ENCODE measurements around the gene SCAF11.

SCAF11 gene

DNA sequence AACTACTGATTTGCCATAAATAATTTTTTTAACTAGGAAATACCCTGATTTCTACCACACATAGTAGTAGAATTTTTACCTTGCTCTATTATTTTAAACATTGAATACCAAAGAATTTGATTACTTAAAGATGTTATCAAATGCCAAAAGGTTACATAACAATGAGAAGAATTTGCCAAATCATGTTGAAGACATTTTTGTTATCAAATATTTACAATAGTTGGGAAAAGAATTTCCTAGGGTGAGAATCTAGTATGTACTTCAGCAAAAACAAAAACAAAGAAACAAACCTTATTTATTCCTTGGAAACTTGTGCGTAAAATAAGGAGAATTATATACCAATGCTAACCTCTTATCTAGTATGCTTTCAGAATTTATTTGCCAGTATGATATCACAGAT lies 107.2 kb downstream of the SCAF11 start:
- ChIA-PET CTCF (no interaction called here), POLR2A (no interaction called here)
- no peak overlapping the region for H3K4me3 ChIP-seq (ENCODE audit: low read depth, low read length)
- TF ChIP-seq, protein P1, sequence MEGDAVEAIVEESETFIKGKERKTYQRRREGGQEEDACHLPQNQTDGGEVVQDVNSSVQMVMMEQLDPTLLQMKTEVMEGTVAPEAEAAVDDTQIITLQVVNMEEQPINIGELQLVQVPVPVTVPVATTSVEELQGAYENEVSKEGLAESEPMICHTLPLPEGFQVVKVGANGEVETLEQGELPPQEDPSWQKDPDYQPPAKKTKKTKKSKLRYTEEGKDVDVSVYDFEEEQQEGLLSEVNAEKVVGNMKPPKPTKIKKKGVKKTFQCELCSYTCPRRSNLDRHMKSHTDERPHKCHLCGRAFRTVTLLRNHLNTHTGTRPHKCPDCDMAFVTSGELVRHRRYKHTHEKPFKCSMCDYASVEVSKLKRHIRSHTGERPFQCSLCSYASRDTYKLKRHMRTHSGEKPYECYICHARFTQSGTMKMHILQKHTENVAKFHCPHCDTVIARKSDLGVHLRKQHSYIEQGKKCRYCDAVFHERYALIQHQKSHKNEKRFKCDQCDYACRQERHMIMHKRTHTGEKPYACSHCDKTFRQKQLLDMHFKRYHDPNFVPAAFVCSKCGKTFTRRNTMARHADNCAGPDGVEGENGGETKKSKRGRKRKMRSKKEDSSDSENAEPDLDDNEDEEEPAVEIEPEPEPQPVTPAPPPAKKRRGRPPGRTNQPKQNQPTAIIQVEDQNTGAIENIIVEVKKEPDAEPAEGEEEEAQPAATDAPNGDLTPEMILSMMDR (IDR thresholded peaks at IDR 0.05; ENCODE audit: insufficient read depth, low read length, missing control alignments) = no peak
- DNase-seq (ENCODE audit: low read depth, low spot score) = no peak

DNA sequence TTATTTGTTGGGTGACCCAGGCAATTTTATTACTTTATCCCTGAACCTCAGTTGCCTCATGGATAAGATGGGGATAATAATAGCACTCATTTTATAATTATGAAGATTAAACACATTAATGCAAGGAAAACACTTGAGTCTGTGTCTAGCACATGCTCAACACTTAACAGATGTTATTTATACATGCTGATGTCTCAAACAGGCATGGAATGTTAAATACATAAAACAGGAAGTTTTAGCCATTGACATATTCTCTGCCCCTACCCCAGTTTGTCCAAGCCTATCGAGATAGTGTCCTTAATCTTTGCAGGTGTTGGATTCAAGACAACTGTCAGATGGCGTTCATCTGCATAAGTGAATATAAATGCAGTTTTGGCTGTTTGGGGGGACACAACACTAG lies 109.8 kb downstream of the SCAF11 start:
- no peak overlapping the region for H3K4me3 ChIP-seq (ENCODE audit: low read depth, low read length)
- no peak for DNase-seq (ENCODE audit: low read depth, low spot score)
- ChIA-PET CTCF (no interaction called here), POLR2A (no interaction called here)
- TF ChIP-seq, protein P1 (IDR thresholded peaks at IDR 0.05; ENCODE audit: insufficient read depth, low read length, missing control alignments) = no peak

DNA sequence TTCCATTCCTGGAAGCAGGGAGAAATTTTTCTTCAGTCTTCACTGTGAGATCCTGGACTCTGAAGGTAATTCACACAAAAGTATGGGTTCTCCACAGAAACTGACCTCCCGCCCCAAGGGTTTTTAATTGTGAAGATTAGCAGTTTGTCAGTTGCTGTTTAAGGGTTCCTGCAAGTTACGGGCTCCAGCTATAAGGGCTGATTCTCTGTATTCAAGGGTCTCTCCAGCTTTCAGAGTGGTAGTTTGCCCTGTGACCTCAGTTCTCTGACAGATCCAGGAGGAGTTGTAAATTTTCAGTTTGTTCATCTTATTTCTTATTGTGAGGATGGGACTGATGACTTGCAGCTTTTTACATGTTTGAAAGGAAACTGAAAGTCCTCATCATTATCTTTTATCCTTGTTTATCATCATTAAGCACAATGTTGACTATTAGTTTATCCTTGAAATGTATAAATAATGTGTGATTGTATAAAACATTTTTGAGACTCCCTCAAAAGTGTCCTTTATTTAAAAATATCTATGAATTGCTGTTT lies 110.9 kb downstream of the SCAF11 start:
- TF ChIP-seq, protein P1 (IDR thresholded peaks at IDR 0.05; ENCODE audit: insufficient read depth, low read length, missing control alignments) = no peak
- ChIA-PET POLR2A (no interaction called here), CTCF (interaction anchor here (1.1 kb wide), 1 partner anchor 9 kb away, joined by 4 read pairs; no protein-coding TSS in a partner anchor)
- no peak overlapping the region for H3K4me3 ChIP-seq (ENCODE audit: low read depth, low read length)
- no peak for DNase-seq (ENCODE audit: low read depth, low spot score)

DNA sequence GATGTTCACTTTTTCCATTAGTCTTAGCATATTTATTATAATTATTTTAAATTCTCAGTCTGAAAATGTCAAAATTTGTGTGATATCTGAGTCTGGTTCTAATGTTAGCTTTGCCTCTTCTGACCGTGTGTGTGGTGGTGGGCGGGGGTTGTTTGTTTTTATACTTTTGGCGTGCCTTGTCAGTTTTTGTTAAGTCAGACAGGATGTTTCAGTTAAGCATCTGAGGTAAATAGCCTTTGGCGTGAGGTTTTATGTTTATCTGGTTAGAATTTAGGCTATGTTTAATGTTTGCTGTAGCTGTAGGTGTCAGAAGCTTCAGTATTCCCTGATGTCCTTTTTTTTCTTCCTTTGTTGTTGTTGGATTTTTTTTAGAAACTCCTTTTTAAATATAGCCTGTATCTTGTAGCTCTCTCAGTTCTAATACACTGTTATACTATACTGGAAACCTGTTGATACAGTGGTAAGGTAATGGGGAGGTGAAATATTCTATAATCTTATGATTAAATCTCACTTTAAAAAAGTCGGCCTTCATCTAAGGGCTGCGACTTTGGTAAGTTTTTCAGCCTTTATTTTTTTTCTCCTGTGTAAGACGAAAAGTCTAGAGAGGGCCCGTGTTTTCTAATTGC lies 111.6 kb downstream of the SCAF11 start:
- H3K4me3 ChIP-seq (ENCODE audit: low read depth, low read length) = no peak overlapping the region
- no peak for DNase-seq (ENCODE audit: low read depth, low spot score)
- CTCF ChIA-PET = interaction anchor here (1.1 kb wide), 1 partner anchor 10 kb away, joined by 4 read pairs; no protein-coding TSS in a partner anchor
- TF ChIP-seq, protein P1 (IDR thresholded peaks at IDR 0.05; ENCODE audit: insufficient read depth, low read length, missing control alignments) = no peak
- POLR2A ChIA-PET = interaction anchor here (0.6 kb wide), 1 partner anchor 336 kb away, joined by 3 read pairs; no protein-coding TSS in a partner anchor

DNA sequence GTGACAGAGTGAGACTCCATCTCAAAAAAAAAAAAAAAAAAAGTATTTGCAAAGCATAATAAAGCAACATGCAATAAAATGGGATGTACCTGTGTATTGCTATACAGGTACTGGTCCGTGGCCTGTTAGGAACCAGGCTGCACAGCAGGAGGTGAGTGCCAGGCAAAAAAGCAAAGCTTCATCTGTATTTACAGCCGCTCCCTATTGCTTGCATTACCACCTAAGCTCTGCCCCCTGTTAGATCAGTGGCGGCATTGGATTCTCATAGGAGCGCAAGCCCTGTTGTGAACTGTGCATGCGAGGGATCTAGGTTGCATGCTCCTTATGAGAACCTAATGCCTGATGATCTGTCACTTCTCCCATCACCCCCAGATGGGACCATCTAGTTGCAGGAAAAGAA lies 113.3 kb downstream of the SCAF11 start:
- TF ChIP-seq, protein P1 (IDR thresholded peaks at IDR 0.05; ENCODE audit: insufficient read depth, low read length, missing control alignments) = no peak
- POLR2A ChIA-PET = no interaction called here
- CTCF ChIA-PET = no interaction called here
- H3K4me3 ChIP-seq (ENCODE audit: low read depth, low read length) = no peak overlapping the region
- no peak for DNase-seq (ENCODE audit: low read depth, low spot score)

DNA sequence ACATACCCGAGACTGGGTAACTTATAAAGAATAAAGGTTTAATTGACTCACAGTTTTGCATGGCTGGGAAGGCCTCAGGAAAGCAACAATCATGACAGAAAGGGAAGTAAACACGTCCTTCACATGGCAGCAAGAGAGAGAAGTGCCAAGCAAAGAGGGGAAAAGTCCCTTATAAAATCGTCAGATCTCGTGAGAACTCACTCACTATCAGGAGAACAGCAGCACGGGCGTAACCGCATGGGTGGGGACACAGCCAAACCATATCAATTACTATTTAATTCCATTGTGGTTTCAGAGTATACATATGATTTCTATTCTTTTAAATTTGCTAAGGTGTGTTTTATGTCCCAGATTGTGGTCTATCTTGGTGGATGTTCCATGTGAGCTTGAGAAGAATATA lies 117.9 kb downstream of the SCAF11 start:
- TF ChIP-seq, protein P1 (IDR thresholded peaks at IDR 0.05; ENCODE audit: insufficient read depth, low read length, missing control alignments) = no peak
- no peak for DNase-seq (ENCODE audit: low read depth, low spot score)
- no peak overlapping the region for H3K4me3 ChIP-seq (ENCODE audit: low read depth, low read length)
- POLR2A ChIA-PET = no interaction called here
- CTCF ChIA-PET = no interaction called here

Data from AG04449 (cell line).